GM21526 (cell line): ENCODE results near the gene TECPR1.
A peak's percentile ranks its signal among the peaks of the same experiment; 100 is the strongest.

ENCODE experiments used
- ATAC-seq: cut with Tn5 transposase; IDR thresholded peaks from one replicate; pipeline ENCODE4 v1.9.1; 2021; ENCODE audit warnings: moderate library complexity; ENCODE audit not compliant: unreplicated experiment, low FRiP score

The TECPR1 gene

DNA sequence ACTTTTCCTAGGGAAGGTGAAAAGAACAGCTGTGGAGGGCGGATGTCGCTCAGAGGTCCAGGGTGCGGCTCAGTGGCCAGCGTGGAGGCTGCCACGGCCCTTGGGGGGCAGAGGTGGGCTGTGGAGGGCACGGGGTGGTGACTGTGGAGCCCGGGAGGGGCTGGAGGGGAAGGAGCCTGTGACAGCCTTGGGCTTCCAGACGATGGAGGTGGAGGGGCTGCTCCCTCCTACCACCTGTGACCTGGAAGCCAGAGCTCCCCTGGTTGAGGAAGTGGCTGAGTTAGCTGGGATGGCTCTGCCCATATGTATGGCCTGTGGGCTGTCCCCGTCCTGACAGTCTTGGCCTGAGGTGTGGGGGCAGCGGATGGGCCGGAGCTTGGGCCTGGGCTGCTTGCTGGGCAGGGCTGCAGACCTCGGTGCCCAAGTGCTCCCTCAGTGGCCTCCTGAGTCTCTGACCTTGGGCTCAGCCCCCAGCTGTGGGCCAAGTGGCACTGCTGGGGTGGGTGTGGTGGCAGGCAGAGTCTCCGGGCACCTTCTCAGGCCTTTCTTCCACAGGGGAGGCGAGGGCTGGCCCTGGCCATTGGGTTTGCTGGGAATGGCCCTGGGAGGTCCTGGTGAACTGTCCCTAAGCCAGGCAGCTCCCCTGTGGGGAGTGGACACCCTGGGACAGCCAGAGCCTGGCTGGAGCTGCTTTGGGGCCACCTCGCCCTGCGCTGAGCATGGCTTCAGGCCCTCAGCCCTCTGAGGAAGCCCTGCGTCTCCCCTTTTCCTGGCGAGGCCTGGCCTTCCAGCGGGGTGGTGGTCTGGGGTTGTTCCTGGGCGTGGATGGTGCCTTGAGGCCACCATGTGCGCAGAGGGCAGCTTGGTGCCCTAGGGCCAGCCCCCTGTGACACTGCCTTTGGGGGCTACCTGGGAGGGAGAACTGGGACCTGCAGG lies 33.4 kb upstream of the TECPR1 start:
- ATAC-seq = no peak

GRCh38 chr7:98284335-98285036 lies 32.5 kb upstream of the TECPR1 start:
- no peak for ATAC-seq

- ATAC-seq = no peak
These were observed 31.8 kb upstream of the TECPR1 start for GRCh38 chr7:98283887-98284222.

GRCh38 chr7:98283127-98283886 lies 31.3 kb upstream of the TECPR1 start:
- ATAC-seq = no peak

- no peak for ATAC-seq
These were observed 30.7 kb upstream of the TECPR1 start for GRCh38 chr7:98282703-98283102.

- peak; percentile 9 for ATAC-seq
These were observed 29.9 kb upstream of the TECPR1 start for GRCh38 chr7:98281757-98282606.

DNA sequence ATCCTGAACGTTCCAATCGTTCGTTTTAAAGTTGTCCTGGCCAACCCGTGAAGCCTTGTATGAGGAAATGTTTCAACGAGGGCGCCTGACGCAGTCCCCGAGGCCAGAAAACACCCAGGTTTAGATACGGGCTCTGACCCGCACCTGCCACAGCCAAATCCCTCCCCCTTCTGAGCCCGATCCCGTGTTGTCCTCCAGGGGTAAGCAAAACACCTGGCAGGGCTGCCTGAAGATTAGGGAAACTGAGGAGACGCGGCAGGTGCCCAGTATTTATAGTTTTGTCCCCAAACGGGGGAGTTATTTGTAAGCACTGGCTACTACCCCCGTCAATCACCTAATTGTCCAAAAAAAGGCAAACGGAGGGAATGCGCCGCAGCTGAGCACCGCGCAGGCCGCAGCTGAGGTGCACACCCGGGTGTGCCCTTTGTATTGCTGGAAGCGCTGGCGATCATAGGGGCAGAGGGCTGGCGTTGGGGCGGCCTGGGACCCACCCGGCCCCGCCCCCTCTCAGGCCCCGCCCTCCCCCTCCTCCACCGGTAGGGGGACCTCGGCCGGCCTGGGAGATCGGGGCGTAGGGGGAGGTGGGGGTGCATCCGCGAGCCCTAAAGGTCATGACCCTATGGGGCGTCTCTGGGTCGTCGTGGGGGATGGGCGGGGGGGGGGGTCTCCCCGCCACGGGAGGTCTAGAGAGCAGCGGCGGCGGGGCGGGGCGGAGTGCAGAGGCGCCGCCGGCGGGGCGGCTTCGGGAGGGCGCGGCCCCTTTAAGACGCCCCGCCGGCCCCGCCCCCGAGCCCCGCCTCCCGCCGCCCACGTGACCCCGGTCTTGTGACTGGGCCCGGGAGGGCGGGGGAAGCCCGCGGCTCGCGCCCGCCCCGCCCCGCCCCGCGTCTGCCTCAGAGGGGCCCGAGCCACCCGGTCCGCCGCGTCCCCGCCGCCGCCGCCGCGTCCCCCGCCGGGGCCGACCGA lies 29.0 kb upstream of the TECPR1 start, which contains the start of gene BRI3:
BRI3 (plus strand) TSS at position 896 of the 966 bp plus-strand sequence. CDS start 110 bp downstream, outside the sequence.
- peak; percentile 74 for ATAC-seq

DNA sequence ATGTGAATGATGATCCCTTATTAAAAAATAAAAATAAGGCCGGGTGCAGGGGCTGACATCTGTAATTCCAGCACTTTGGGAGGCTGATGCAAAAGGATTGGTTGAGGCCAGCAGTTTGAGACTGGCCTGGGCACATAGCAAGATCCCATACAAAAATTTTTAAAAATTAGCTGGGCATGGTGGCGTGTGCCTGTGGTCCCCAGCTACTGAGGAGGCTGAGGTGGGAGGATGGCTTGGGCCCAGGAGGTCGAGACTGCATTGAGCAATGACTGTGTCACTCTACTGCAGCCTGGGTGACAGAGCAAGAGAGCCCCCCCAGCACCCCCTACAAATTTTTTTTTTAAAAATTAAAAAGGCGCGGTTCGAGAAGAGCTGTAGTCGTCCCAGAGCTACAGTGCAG lies 28.3 kb upstream of the TECPR1 start:
- no peak for ATAC-seq

DNA sequence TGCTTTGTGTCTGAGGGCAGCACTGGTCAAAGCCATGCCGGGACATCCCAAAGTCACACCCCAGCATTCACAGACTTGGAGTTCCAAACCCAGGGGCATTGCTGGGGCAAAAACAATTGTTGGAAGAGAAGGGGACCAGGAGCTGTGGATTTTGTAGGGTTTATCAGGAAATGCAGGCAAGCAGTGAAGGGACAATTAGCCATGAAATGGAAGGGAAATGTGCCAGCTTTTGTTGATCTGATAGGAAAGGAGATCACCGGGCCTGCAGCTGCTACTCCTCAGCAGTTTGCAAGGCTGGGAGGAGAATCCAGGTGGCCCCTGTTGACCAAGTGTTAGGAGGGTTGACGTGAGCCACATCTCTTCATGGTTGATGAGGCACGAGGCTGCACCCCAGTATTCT lies 26.9 kb upstream of the TECPR1 start:
- ATAC-seq = no peak

GRCh38 chr7:98278408-98278807 lies 26.4 kb upstream of the TECPR1 start:
- ATAC-seq = no peak

GRCh38 chr7:98276241-98276761 lies 24.3 kb upstream of the TECPR1 start:
- no peak for ATAC-seq

- ATAC-seq = no peak
These were observed 15.3 kb upstream of the TECPR1 start for GRCh38 chr7:98267303-98267702.

DNA sequence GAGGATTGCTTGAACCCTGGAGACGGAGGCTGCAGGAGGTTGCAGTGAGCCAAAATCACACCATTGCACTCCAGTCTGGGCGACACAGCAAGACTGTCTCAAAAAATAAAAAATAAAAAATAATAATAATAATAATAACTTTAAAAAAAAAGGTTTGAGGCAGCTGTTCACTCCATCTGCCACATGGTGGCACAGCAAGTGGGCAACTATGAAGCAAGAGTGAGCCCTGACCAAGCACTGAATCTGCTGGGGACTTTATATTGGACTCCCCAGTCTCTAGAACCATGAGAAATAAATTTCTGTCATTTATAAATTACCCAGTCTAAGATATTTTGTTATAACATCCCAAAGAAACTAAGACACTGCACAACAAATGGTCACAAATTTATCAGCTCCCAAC lies 14.8 kb upstream of the TECPR1 start:
- no peak for ATAC-seq

DNA sequence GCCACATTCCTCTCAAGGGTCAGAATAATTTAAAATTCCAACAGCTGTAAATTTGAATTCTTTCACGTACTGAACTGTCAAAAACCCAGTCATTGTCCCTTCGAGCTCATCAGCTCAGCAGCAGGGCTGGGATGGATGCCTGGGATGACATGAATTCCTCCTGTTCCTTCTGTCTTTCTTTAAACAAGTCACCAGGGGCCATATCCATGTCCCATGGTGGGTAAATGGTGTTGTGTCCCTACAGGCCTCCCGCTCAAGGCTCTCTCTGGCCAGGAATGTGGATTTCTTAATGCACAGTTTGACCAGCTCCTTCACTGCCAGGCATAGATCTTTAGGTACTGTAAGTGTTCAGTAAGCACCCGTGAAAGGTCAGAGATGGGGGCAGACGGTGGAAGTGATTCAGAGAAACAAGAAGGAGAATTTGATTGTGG lies 13.8 kb upstream of the TECPR1 start:
- ATAC-seq = no peak

GRCh38 chr7:98257701-98258100 lies 5.7 kb upstream of the TECPR1 start:
- no peak for ATAC-seq

DNA sequence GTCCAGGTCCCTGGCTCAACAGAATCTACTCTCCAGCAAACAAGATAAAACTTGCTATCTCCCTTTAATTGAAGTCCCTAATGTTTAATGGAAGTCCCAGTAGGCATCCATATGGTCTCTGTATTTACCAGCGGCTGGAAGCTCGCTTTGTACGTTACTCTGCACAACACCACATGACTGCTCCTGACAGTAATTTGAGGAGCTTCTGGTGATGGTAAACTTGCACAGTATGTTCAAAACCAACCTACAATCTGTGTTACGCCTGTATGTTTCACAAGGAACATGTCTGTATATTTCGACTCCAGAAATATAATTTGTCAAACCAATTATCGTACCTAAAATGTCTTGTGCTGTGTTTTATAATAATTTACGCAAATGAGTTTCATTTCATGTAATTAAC lies 4.4 kb upstream of the TECPR1 start:
- ATAC-seq = no peak

DNA sequence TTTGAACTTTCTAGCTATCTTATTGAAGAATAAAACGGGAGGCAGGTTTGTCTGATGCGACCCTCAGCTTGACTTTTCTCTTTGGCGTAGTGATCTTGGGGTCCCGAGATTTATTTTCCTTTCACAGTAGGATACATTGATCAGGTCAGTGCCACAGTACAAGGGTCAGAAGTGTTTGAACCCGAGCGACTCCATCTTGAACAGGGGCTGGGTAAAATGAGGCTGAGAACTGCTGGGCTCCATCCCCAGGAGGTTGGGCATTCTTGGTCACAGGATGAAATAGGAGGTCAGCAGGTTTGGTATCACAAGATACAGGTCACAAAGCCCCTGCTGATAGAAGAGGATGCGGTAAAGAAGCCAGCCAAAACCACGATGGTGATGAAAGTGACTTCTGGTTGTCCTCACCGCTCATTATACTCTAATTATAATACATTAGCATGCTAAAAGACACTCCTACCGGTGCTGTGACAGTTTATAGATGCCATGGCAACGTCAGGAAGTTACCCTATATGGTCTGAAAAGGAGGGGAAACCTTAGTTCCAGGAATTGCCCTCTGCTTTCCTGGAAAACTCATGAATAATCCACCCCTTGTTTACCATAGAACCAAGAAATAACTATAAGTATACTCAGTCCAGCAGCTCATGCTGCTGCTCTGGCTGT lies 3.0 kb upstream of the TECPR1 start:
- ATAC-seq = no peak

DNA sequence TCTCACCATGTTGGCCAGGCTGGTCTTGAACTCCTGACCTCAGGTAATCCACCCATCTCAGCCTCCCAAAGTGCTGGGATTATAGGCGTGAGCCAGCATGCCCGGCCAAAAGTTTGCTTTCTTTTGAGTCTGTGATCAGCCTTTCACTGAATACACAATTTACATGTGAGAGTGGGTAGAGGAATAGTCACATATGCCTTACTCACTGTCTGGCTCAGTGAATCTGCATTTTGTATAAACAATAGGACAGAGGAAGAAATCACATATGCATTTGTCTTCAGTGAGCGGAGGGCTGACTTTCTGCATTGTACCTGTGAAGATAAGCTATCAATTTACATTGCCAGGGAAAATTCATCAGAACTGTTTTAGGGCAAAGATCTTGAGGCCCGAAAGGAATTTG lies 2.5 kb upstream of the TECPR1 start:
- ATAC-seq = no peak
